Right lobe of liver (tissue), 4 donors: Measurements from ENCODE around the gene RBP5.

Experiments used
- POLR2A ChIP-seq: fragments of 450-650 bp; IDR thresholded peaks from one replicate; pipeline ENCODE4 v1.6.1; 2017; ENCODE audit warnings: antibody characterized with exemption, mild to moderate bottlenecking
- TF ChIP-seq, protein P1 (sequence below), 4 donors: fragments of 200-600 bp in 3 of 4; fragments of 450-650 bp in 1 of 4; IDR thresholded peaks; one replicate each; pipeline versions ENCODE4 v1.5.1 to v1.8.0; 2016 to 2022; ENCODE audit warnings: antibody characterized with exemption in 4 of 4, mild to moderate bottlenecking in 2 of 4
- donor health status: DM: no; HTN: no; CAD: no.
- donor health status: DM: no; HTN: no; CAD: no.
- donor health status: DM: no; HTN: yes; CAD: no.

DNA sequence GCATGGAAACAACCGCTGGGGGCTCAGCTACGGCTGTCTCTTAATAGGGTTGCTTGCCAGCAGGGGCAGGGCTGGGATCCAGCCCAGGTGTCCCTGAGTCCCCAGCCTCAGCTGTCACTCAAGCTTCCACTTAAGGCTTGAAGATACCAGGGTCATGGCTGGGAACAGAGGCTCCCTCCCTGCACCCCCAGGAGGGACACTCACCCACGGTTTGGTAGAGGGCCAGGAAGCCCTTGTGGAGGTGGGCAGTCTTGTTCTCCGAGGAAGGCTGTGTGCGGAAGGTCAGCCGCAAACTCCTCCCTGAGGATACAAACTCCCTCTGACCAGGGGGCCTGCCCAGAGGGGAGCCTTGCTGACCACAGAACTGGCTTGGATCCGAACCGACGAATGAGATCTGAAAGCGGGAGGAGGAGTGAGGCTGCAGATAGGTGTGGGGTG, 27.0 kb downstream of the RBP5 start:
- no peak for TF ChIP-seq POLR2A
- TF ChIP-seq, protein P1, sequence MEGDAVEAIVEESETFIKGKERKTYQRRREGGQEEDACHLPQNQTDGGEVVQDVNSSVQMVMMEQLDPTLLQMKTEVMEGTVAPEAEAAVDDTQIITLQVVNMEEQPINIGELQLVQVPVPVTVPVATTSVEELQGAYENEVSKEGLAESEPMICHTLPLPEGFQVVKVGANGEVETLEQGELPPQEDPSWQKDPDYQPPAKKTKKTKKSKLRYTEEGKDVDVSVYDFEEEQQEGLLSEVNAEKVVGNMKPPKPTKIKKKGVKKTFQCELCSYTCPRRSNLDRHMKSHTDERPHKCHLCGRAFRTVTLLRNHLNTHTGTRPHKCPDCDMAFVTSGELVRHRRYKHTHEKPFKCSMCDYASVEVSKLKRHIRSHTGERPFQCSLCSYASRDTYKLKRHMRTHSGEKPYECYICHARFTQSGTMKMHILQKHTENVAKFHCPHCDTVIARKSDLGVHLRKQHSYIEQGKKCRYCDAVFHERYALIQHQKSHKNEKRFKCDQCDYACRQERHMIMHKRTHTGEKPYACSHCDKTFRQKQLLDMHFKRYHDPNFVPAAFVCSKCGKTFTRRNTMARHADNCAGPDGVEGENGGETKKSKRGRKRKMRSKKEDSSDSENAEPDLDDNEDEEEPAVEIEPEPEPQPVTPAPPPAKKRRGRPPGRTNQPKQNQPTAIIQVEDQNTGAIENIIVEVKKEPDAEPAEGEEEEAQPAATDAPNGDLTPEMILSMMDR (IDR thresholded peaks at IDR 0.05): no peak
